ENCODE data around the gene ROBO1. TPM values are rescaled to one million over a fixed set of nuclear protein-coding genes. Genes with fewer than 3 reads are reported as not detected.

The ROBO1 gene
- total RNA-seq, 1 donor from 2014 or later = 39.3 TPM

DNA sequence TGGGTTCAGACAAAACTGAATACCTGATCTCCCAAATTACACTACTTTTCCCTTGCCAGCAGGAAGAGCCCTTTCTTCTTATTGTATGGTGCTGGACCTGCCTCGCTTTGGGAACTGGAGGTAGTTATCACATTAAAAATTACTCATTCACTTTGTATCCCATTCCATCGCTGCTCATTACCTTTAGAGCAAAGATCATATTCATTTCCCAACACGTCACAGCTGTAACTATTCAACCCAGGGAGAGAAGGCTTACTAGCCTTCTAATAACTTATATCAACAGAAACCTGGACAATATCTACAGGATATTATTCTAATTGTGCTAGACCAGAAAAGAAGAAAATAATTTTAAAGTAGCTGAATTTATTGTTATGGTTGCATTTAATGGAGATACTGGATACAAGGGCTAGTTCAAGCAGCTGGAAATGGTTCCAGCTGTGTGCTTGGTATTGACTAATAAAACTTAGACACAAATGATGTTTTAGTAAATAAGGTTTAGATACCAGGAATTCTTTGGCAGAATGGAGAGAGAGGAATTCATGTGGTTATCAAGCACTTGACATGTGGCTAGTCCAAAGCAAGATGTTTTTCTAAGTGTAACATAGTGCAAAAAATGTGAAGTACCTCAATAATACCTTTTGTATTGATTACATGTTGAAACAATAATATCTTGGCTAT is 656.3 kb downstream of the ROBO1 start:
- no peak for DNase-seq (ENCODE audit: extremely low read depth, low read depth, low spot score)

DNA sequence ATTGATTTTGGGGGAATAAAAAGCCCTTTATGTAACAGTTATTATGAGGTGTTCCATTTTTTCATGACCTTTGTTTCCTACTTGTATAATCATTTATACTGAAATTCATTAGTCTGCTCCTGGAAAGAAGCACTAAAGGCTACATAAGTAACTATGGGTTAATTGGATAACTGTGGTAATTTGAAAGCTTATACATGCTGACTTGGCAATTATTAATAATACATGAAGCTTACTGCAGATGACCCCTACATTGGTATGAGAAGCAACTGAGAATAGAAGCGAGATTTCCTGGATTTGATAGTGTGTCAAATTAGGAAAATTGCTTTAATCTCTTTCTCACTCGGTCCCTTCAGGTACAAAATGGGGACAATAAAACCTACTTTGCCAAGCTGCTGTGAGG is 658.0 kb downstream of the ROBO1 start:
- DNase-seq (ENCODE audit: extremely low read depth, low read depth, low spot score) = no peak

DNA sequence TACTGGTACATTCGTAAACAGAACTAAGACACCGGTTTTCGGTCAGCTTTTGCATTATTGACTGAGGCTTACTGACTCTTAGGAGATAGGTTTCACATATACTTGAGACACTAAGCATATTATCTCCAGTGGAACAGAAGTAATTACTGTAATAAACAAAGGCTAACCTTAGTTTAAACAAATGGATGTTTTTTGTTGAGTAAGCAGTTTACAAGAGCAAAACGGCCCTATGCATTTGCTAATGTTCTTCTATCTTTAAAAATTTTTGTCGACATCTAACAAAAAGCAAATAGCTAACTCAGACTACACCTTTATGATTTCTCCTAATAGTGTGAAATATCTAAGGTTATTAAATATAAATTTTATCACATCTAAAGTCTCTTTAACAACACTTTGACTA is 664.5 kb downstream of the ROBO1 start:
- no peak for DNase-seq (ENCODE audit: extremely low read depth, low read depth, low spot score)

DNA sequence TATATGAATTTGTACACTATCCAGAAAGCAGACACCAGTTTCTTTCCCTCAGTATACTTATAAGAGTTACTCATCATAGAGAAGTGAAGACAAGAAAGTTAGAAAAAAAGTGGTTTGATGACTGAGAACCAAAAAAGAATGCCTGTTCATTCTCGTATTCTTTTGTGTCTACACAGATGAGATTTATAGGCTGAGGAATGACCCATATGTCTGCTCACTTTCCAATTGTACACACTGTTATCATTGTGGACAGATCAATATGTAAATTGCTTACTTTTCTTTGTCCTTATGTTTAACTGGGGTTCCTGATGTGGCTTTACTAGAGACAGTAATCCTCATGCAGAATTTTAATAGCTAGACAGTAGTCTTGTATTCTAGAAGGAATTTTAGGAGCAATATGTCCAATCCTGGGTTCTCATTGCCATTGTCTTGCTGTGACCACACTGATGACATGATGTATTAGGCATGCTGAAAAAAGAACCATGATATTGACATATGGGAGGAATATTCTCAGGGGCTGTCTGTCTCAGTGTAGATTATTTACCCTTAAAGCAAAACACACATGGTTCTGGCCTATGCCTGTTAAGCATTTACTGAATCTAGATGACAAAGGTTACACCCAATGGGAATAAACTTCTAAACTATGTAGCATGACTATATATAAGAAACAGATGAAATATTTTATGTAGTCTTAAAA is 669.7 kb downstream of the ROBO1 start:
- no peak for DNase-seq (ENCODE audit: extremely low read depth, low read depth, low spot score)

DNA sequence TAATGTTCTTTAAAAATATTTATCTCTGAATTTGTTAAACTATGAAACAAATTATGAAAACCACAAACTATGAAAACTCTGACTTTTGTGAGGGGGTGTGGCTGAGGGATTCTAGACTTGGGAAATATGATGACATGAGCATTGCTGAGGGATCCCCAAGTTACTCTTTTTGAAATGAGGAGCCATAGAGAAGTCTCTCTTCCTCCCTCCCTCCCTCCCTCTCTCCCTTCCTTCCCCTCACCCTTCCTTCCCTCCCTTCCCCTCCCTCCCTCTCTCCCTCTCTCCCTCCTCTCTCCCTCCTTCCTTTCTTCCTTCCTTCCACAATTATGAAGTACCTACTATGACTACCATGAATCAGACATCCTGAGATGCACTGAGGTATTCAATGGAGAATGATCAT is 673.1 kb downstream of the ROBO1 start:
- no peak for DNase-seq (ENCODE audit: extremely low read depth, low read depth, low spot score)

DNA sequence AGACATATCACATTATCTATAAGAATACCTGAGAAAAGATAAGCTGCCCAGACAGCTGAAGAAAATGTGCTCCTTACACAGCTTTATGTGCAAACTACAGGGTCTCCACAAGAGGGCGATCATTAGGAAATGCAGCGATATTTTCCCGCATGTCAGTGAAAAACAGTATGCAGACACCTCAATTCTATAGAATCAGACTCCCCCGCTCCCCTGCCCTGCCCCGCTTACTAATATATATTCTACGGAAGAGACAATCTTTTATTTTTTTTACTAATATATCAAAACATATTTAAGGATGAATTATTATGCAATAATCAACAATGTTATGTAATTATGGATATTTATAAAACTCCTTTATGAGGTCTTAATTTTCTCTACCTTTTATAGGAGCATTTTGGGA is 681.3 kb downstream of the ROBO1 start:
- DNase-seq (ENCODE audit: extremely low read depth, low read depth, low spot score) = peak; percentile 42

DNA sequence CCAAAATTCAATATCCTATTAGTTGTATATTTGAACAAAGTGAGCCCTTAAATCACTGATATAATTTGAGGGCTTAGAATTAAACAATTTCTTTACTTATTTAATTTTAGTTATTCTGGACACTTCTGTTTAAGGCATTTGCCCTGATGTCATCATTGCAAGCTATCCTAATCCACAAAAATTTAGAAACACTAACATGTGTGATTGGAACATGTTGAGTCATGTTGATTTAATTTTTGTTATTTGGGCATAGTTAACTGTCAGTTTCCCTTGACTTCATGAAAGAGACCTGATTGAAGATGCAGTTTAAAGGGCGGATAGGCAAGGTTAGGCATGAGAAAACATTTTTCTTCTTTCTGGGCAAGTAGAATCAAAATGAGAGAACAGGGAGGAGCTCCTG is 682.6 kb downstream of the ROBO1 start:
- DNase-seq (ENCODE audit: extremely low read depth, low read depth, low spot score) = no peak

DNA sequence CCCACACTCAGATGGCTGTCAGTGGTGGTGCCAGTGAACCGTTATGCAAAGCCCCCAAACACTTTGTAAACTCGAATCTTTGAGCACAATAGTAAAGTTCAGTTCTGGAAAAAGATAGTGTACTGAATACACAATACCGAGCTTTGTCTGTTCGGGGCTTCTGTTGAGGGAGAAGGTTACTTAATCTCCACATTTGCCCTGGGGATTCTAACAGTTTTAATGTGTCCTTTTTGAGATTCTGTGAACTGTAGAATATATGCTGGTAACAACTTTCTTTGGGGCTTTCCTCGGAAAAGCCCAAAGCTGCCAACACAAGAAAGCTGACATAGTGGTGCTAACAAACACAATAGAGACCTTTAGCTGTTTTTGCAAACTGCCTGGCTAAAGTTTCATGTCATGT is 686.5 kb downstream of the ROBO1 start:
- DNase-seq (ENCODE audit: extremely low read depth, low read depth, low spot score) = no peak

DNA sequence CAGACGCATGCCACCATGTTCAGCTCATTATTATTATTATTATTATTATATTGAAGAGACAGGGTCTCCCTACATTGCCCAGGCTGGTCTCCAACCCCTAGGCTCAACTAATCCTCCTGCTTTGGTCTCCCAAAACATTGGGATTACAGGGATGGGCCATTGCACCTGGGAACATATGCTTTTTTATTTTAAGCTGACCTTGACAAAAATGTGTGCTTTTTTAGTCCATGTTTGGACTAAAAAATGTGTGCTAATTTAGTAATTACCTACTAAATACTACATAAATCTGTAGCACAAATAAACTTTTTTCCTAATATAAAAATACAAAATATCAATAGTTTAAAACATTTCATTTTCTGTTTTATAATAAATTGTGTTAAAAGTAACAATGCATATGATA is 693.2 kb downstream of the ROBO1 start:
- no peak for DNase-seq (ENCODE audit: extremely low read depth, low read depth, low spot score)

DNA sequence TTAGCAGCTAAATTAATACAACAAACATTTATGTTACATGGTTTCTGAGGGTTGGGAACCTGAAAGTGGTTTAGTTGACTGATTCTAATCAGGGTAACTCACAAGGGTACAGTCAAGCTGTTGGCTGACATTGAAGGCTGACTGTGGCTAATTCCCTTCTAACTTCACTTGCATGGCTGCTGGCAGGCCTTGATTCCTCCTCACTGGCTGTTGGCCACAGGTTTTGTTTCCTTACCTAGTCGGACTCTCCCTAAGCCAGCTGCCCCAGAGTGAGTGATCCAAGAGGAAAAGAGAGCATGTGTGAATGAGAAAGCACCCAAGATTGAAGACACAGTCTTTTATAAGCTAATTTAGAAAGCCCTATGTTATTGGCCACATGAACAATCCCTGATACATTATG is 700.1 kb downstream of the ROBO1 start:
- DNase-seq (ENCODE audit: extremely low read depth, low read depth, low spot score) = no peak

DNA sequence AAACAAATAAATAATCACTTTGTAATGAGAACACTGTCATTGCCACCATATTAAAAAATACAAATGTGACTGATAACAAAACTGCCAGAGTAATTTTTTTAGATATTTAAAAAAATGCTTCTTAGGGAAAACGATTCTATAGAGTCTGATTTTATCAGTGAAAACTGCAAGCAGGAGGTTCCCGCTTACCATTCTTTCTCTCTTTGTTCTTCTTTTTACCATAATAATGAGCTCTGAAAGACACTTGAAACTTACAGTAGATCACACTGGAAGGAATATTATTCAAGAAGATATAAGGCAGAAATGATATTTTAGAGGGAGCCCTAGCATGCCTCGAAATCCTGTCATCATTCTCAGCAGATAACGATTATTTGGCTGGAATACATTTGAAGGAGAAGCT is 701.3 kb downstream of the ROBO1 start:
- DNase-seq (ENCODE audit: extremely low read depth, low read depth, low spot score) = no peak

DNA sequence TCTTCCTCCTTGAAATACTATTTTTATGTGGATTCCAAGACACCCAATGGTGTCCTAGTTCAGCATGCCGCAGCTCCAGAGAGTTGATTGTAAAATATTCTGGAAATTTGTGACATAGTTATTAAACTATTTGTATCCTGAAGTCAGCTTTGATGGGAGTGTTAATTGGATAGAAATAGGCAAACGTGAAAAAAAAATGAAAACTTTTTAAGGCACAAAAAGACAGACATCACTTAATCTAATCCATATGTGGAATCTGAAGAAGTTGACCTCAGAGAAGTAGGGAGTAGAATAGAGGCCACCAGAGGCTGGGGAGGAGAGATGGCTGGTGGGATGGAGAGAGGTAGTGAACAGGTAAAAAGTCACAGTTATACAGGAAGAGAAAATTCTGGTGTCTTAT is 704.2 kb downstream of the ROBO1 start:
- DNase-seq (ENCODE audit: extremely low read depth, low read depth, low spot score) = no peak

DNA sequence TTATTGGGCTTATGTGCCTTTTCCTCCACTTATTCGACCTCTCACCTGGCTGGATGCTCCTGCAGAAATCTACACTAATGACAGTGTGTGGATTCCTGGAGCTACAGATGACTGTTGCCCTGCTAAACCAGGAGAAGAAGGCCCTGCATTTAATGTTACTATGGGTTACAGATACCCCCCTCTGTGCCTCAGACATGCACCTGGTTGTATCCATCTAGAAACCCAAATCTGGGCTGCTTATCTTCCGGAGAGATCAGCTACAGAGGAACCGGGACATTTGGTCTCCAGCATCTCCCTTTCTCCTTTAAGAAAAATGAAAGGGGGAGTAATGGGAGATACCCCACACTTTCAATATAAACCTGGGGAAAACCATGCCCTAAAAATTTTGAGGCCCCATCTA is 710.0 kb downstream of the ROBO1 start:
- DNase-seq (ENCODE audit: extremely low read depth, low read depth, low spot score) = no peak

DNA sequence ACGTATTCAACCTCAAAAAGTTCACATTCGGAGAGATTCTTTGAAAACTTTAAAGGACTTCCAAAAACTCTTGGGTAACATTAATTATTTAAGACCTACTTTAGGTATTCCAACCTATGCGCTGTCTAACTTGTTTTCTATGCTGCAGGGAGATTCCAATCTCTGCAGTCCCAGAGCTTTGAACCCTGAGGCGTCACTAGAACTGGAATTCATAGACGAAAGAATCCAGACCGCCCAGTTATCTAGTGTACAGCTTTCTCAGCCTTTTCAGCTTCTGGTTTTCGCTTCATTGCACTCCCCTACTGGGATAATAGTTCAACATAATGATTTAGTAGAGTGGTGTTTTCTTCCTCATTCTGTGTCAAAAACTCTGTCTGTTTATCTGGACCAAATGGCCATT is 711.3 kb downstream of the ROBO1 start:
- DNase-seq (ENCODE audit: extremely low read depth, low read depth, low spot score) = no peak

DNA sequence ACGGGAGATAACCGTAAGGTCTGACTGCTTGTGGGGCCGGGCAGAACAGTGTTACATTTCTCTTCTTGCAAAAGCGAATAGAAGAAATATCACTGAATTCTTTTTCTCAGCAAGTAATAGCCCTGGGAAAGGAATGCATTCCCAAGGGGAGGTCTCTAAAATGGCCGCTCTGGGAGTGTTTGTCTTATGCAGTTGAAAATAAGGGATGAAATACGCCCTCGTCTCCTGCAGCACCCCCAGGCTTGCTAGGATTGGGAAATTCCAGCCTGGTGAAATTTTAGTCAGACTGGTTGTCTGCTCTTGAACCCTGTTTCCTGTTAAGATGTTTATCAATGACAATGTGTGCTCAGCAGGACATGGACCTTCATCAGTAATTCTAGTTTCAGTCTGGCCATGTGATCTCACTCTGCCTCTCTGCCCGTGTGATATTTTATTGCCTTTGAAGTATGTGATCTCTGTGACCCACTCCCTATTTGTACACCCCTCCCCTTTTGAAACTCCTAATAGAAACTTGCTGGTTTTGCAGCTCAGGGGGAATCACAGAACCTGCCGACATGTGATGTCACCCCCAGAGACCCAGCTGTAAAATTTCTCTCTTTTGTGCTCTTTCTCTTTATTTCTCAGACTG is 715.6 kb downstream of the ROBO1 start:
- no peak for DNase-seq (ENCODE audit: extremely low read depth, low read depth, low spot score)

DNA sequence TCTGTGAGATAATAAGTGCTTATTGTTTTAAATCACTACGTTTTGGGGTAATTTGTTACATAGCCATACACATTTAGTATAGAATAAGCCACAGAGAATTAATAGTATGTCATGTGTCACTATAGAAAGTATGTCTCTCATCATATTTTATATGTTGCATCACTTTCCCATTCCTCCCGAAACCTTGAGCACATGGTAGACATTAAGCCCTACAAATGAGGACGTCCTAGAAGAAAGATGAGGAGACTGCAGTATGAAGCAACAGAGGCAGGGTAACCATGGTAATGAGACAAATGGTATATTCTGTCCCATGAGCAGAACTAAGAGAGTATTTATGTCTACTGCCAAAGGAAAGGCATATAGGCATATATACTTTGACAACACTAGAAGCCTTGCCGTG is 720.2 kb downstream of the ROBO1 start:
- no peak for DNase-seq (ENCODE audit: extremely low read depth, low read depth, low spot score)

DNA sequence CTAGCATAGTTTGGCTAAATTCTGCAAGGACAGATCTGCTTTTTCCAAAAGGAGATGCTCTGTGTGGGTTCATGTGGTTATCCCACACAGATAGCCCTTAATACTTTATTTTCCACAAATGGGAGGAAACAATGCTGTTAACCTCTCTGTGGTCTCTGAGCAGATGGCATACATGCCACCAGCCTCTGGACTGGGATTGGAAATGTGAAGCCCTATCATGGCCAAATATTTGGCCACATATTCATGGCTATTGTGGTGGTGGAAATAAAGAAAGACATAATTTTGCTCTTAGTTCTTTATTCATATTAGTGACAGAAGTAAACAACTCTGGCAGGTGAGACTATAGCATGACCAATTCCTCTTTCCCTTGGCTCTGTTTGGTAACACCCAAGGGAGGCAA is 726.2 kb downstream of the ROBO1 start:
- DNase-seq (ENCODE audit: extremely low read depth, low read depth, low spot score) = no peak

DNA sequence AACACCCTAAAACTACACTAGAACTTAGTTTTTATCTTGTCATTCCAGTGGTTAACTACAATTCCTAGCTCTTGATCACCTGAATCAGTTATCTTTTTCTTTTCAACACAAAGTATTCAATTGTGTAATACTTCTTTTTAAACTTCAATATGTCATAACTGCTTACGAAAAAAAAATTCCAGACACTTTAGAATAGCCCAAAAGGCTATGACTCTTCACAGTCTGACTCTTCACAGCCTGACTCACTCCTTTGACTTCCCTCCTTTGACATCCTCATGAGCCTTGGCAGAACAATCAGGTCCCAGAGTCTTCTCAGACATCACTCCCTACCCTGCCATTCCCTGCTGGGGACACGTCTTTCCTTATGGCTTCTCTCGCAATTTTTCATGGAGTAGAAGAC is 727.1 kb downstream of the ROBO1 start:
- no peak for DNase-seq (ENCODE audit: extremely low read depth, low read depth, low spot score)

DNA sequence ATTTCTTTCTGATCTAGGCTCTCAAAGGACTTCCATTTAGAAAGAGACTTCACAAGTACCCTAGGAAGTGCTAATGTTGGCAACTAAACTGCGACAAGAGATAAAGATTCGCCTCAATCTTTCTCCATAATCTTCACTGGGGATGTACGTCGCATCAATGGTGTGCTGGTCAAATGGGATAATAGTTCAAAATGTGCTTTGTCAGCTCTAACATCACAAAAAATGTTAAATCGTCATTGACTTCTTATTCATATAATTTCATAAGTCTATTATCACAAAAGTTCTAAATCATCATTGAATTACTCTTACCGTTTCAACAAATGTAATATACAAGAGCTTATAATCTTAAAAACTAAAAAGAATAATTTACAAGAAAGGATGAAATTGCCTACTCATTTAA is 727.7 kb downstream of the ROBO1 start:
- DNase-seq (ENCODE audit: extremely low read depth, low read depth, low spot score) = no peak

DNA sequence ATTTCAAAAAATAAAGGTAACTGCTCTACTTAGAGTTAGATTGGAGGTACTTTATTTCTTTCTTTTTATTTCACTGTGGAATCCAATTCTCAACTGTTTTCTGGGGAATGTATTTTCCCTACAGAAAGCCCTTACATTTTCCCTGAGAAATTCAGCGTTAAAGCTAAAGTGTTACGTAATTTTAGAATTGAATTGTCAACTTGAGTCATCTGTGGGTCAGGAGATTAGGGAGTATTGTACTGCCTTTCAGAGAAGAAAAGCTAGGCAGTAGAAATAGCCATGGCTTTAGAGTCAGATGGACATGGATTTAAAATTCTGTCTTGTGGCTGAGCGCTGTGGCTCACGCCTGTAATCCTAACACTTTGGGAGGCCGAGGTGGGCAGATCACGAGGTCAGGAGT is 728.6 kb downstream of the ROBO1 start:
- DNase-seq (ENCODE audit: extremely low read depth, low read depth, low spot score) = no peak

DNA sequence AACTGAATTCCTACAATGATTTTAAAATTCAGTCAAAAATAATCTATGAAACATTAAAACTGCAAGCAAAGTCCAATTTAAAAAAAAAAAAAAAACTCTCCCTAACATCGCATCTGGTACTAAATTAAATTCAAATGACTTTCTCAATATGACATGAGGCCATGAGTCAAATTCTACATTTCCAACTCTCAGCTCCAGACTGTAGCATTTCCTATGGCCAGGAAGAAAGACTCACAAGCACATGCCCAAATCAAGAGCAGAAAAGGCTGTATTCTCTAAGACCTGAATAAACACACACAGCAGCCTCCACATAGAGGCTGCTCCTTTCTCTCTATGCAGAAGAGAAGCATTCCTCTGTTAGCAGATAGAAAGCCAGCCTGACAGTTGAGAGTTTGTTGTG is 729.2 kb downstream of the ROBO1 start:
- no peak for DNase-seq (ENCODE audit: extremely low read depth, low read depth, low spot score)

DNA sequence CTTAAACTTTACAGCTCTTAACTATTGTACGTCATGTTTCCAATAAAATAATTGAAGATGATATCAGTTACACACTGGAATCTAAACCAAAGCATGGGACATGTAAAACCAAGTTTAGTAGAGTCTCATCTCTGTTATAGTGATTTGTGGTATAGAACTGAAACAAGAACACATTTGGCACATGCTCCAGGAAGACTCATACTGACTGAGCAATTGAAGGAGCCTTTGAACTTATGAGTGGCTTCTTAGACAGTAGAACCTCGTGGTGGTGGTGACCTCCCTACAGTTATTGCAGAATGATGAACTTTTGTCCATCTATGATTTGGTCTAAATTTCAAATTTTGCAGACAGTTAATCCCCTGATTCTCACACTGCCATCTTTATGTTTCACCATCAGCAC is 729.7 kb downstream of the ROBO1 start:
- DNase-seq (ENCODE audit: extremely low read depth, low read depth, low spot score) = no peak

All from glomerular endothelial cell (primary cell).